HepG2 (cell line): ENCODE results near the gene AFAP1L2. TPM values are rescaled to one million over a fixed set of nuclear protein-coding genes. Genes with fewer than 3 reads are reported as not detected.

ENCODE experiments used
- ATAC-seq: fragments of 200-7000 bp; cut with Tn5 transposase; 3 replicates; pipeline ENCODE4 v1.9.1; 2020; ENCODE audit warnings: mild to moderate bottlenecking, moderate library complexity
- BruUV-seq: library from RNA; stranded (reverse); fragments of 400-500 nt; replicated peaks from 2 replicates; lab custom pipeline; 2021; lab: Mats Ljungman, UMichigan
- CTCF ChIA-PET: fragments of 300-600 bp; formaldehyde crosslinking; extraction: SDS; loops from one replicate; lab custom pipeline; 2021; ENCODE audit warnings: low total read pairs, inconsistent platforms, low intra/inter-chr PET ratio; lab: Yijun Ruan, JAX
- POLR2A ChIA-PET: fragments of 350-600 bp; sonication (Branson Sonifier 250); formaldehyde crosslinking; loops from one replicate; lab custom pipeline; 2020; ENCODE audit warnings: antibody characterized with exemption, inconsistent platforms; lab: Yijun Ruan, JAX
- DNase-seq: peaks from one replicate; pipeline ENCODE4 v3.0.0-alpha.2; 2015; ENCODE audit warnings: low spot score
- FAIRE-seq: peaks from 3 replicates; lab custom pipeline; 2011; peaks lifted over from hg19 to GRCh38; lab: Jason Lieb, UNC
- H2AFZ ChIP-seq: one replicate; pipeline ENCODE4 v1.6.1; 2011; ENCODE audit warnings: low read length, inconsistent platforms
- H3K27ac ChIP-seq: fragments of 300-600 bp; 3 replicates; pipeline ENCODE4 v1.8.0; 2011; ENCODE audit warnings: mixed run types, mild to moderate bottlenecking, mixed read lengths, low read length, inconsistent platforms; ENCODE audit not compliant: insufficient read depth; ENCODE audit errors: extremely low read length
- H3K27me3 ChIP-seq, 2 experiments: fragments of 200-600 bp in 1 of 2; 2 replicates in 1 of 2; 3 replicates in 1 of 2; pipeline versions ENCODE4 v1.6.0 to v1.8.0; 2011; ENCODE audit warnings: low read length in 2 of 2, mild to moderate bottlenecking in 2 of 2, moderate library complexity in 2 of 2, inconsistent platforms in 1 of 2; ENCODE audit not compliant: insufficient read depth in 2 of 2, control insufficient read depth in 1 of 2
- H3K36me3 ChIP-seq, 2 experiments: fragments of 200-600 bp in 1 of 2; replicated peaks in 1 of 2; 2 replicates in 1 of 2; 3 replicates in 1 of 2; pipeline versions ENCODE4 v1.5.1 to v1.8.0; 2011; ENCODE audit warnings: low read length in 2 of 2, inconsistent platforms in 1 of 2; ENCODE audit not compliant: insufficient read depth in 2 of 2, control insufficient read depth in 1 of 2
- H3K4me1 ChIP-seq: 2 replicates; pipeline ENCODE4 v1.5.1; 2012; ENCODE audit warnings: low read length, inconsistent platforms; ENCODE audit not compliant: insufficient read depth
- H3K4me2 ChIP-seq: 2 replicates; pipeline ENCODE4 v1.6.0; 2011; ENCODE audit warnings: low read depth, low read length, inconsistent platforms
- H3K4me3 ChIP-seq, 3 experiments: fragments of 200-600 bp in 1 of 3; sonication (generic), shearing (Covaris generic) in 1 of 3; replicated peaks in 1 of 3; 2 replicates each; pipeline ENCODE4 v1.5.1; 2011 to 2016; ENCODE audit warnings: low read length in 3 of 3, inconsistent platforms in 2 of 3, low read depth in 2 of 3, mild to moderate bottlenecking in 2 of 3, control low read depth in 1 of 3, mixed read lengths in 1 of 3; ENCODE audit not compliant: insufficient read depth in 1 of 3
- H3K79me2 ChIP-seq: one replicate; pipeline ENCODE4 v1.6.1; 2011; ENCODE audit warnings: low read length, inconsistent platforms; ENCODE audit not compliant: insufficient read depth
- H3K9ac ChIP-seq: 2 replicates; pipeline ENCODE4 v1.6.0; 2011; ENCODE audit warnings: mild to moderate bottlenecking, low read depth, low read length, inconsistent platforms; ENCODE audit not compliant: insufficient read depth
- H3K9me3 ChIP-seq: 2 replicates; pipeline ENCODE4 v1.5.1; 2012; ENCODE audit warnings: mild to moderate bottlenecking, low read length
- H4K20me1 ChIP-seq: 2 replicates; pipeline ENCODE4 v1.6.0; 2011; ENCODE audit warnings: inconsistent platforms, mild to moderate bottlenecking, low read length, moderate library complexity; ENCODE audit not compliant: insufficient read depth
- CENPBD1 ChIP-seq: sonication (generic); formaldehyde crosslinking; IDR thresholded peaks from 2 replicates; pipeline ENCODE4 v1.8.0; 2022; ENCODE audit warnings: missing genetic modification reagents, low read depth, mild to moderate bottlenecking, borderline replicate concordance
- DNMT3B ChIP-seq: conservative IDR thresholded peaks from 2 replicates; pipeline ENCODE4 v1.6.1; 2016; ENCODE audit warnings: missing biosample characterization, control low read depth
- IKZF5 ChIP-seq: IDR thresholded peaks from 2 replicates; pipeline ENCODE4 v1.6.1; 2018; ENCODE audit warnings: missing genetic modification reagents, mild to moderate bottlenecking, missing compliant biosample characterization
- KLF12 ChIP-seq: sonication (generic); formaldehyde crosslinking; IDR thresholded peaks from 2 replicates; pipeline ENCODE4 v1.4.0; 2020; ENCODE audit warnings: missing genetic modification reagents, borderline replicate concordance
- MED1 ChIP-seq: sonication (generic); formaldehyde crosslinking; IDR thresholded peaks from 2 replicates; pipeline ENCODE4 v1.4.0; 2020; ENCODE audit warnings: missing genetic modification reagents
- SAP130 ChIP-seq: IDR thresholded peaks from 2 replicates; pipeline ENCODE4 v1.6.1; 2016; ENCODE audit warnings: low read depth
- TBX2 ChIP-seq: sonication (generic); formaldehyde crosslinking; IDR thresholded peaks from 2 replicates; pipeline ENCODE4 v1.5.0; 2020; ENCODE audit warnings: missing genetic modification reagents, mild to moderate bottlenecking, borderline replicate concordance
- TFAP4 ChIP-seq: sonication (generic); IDR thresholded peaks from 2 replicates; pipeline ENCODE4 v1.6.1; 2016; ENCODE audit warnings: low read depth, borderline replicate concordance
- UBTF ChIP-seq: sonication (generic); formaldehyde crosslinking; IDR thresholded peaks from 2 replicates; pipeline ENCODE4 v1.4.0; 2020; ENCODE audit warnings: mild to moderate bottlenecking, missing genetic modification reagents
- ZFP36 ChIP-seq: fragments of 150-350 bp; IDR thresholded peaks from 2 replicates; pipeline ENCODE4 v1.6.1; 2018; ENCODE audit warnings: borderline replicate concordance, low read length, low read depth; ENCODE audit not compliant: partially characterized antibody
- ZFX ChIP-seq: sonication (generic); formaldehyde crosslinking; IDR thresholded peaks from 2 replicates; pipeline ENCODE4 v1.4.0; 2020; ENCODE audit warnings: mild to moderate bottlenecking, low read depth, missing genetic modification reagents, moderate library complexity
- ZNF607 ChIP-seq: sonication (generic); formaldehyde crosslinking; IDR thresholded peaks from 2 replicates; pipeline ENCODE4 v1.5.1; 2020; ENCODE audit warnings: missing genetic modification reagents, mild to moderate bottlenecking, borderline replicate concordance
- ZNF619 ChIP-seq: sonication (generic); formaldehyde crosslinking; IDR thresholded peaks from 2 replicates; pipeline ENCODE4 v1.4.0; 2020; ENCODE audit warnings: mild to moderate bottlenecking, missing genetic modification reagents
- ZNF713 ChIP-seq: sonication (generic); formaldehyde crosslinking; IDR thresholded peaks from 2 replicates; pipeline ENCODE4 v1.4.0; 2020; ENCODE audit warnings: mild to moderate bottlenecking, missing genetic modification reagents
- ZNF839 ChIP-seq: sonication (generic); formaldehyde crosslinking; IDR thresholded peaks from 2 replicates; pipeline ENCODE4 v1.4.0; 2020; ENCODE audit warnings: missing genetic modification reagents, mild to moderate bottlenecking, borderline replicate concordance
- WGBS: methylation state at CpG from one replicate; pipeline ENCODE4 v1.1.6; 2017; ENCODE audit warnings: low lambda C conversion rate; 5-methylcytosine and 5-hydroxymethylcytosine counted together
- in situ Hi-C: cut with HindIII; loops from 2 replicates; pipeline ENCODE4 v1.10.0; 2017; ENCODE audit warnings: low pct_unique_long_range_greater_than_20kb; ENCODE audit not compliant: extremely low pct_ligation_motif_present
- intact Hi-C: fragments of 100-400 bp; cut with micrococcal nuclease; formaldehyde crosslinking; loops from one replicate; pipeline ENCODE4 v1.10.0; 2022; ENCODE audit not compliant: unreplicated experiment
- polyA plus RNA-seq, 8 experiments: library from polyadenylated mRNA; depleted of rRNA in 3 of 8; stranded (reverse) in 7 of 8; unstranded in 1 of 8; fragments of >200 nt; fragmentation: Illumina TruSeq in 4 of 8; extraction: Trizol in 4 of 8; gene quantifications; 2 replicates each; pipeline versions ENCODE4 v1.2.1 to v1.2.3, GENCODE V29; 2011 to 2016; ENCODE audit warnings: low read depth in 4 of 8, missing spikeins in 1 of 8, mixed read lengths in 1 of 8; ENCODE audit not compliant: insufficient read depth in 1 of 8
- total RNA-seq, 5 experiments: library from RNA; depleted of rRNA; stranded (reverse); fragments of >200 nt; fragmentation: Illumina TruSeq; extraction: Trizol; gene quantifications; 2 replicates each; pipeline ENCODE4 v1.2.3, GENCODE V29; 2016; ENCODE audit warnings: low read depth in 1 of 5

AFAP1L2 gene
- total and polyA plus RNA-seq, 2 of the 13 experiments (the other 11 are each of a cell fraction or from before 2014, with no cell fraction given), result not detected

- in situ Hi-C loops (no loop called here), intact Hi-C loops (no loop called here)
- Histone ChIP-seq H3K4me1 (no peaks in the 10 kb centered on the region), H2AFZ (no peak overlapping the region), H3K36me3 (no peaks in the 10 kb centered on the region), H3K4me2 (no peak overlapping the region), H3K4me3 (no peak overlapping the region)
- ATAC-seq (no peak), FAIRE-seq (no peak)
- ChIA-PET CTCF (no interaction called here), POLR2A (no interaction called here)
- BruUV-seq, result no TSS peak
- TF ChIP-seq MED1, result no peak
- no peak for TF ChIP-seq ZFP36
- TF ChIP-seq, all 625 proteins: peak for 0
- Histone ChIP-seq H3K79me2 (no peaks in the 10 kb centered on the region), H3K9me3 (no peaks in the 10 kb centered on the region), H3K27me3 (peaks cover 0 to 11% of the 10 kb centered on the region in 2 experiments; a peak in 2 of 5 replicates), H4K20me1 (no peaks in the 10 kb centered on the region), H3K27ac (no peak overlapping the region), H3K9ac (no peak overlapping the region)
- no peak for DNase-seq
- 3% methylated on average over 5 of the region's 5 CpGs for WGBS
Measured at GRCh38 chr10:114380797-114381196, 23.5 kb downstream of the AFAP1L2 start.

GRCh38 chr10:114380060-114380459 is 24.2 kb downstream of the AFAP1L2 start:
- in situ Hi-C loops, result no loop called here
- no peak overlapping the region for H3K4me2 ChIP-seq
- H3K79me2 ChIP-seq, result no peaks in the 10 kb centered on the region
- no peak overlapping the region for H2AFZ ChIP-seq
- CTCF ChIA-PET, result no interaction called here
- ATAC-seq, result no peak
- H3K9ac ChIP-seq, result no peak overlapping the region
- no peak overlapping the region for H3K4me3 ChIP-seq
- DNase-seq, result no peak
- intact Hi-C loops, result no loop called here
- no peaks in the 10 kb centered on the region for H4K20me1 ChIP-seq
- H3K9me3 ChIP-seq, result no peaks in the 10 kb centered on the region
- POLR2A ChIA-PET, result no interaction called here
- no CpG with 5 or more reads among the region's 1 CpG for WGBS
- BruUV-seq, result no TSS peak
- peaks cover 0 to 5% of the 10 kb centered on the region in 2 experiments; a peak in 2 of 5 replicates for H3K27me3 ChIP-seq
- no peaks in the 10 kb centered on the region for H3K4me1 ChIP-seq
- no peak for FAIRE-seq
- no peak overlapping the region for H3K27ac ChIP-seq
- no peaks in the 10 kb centered on the region for H3K36me3 ChIP-seq
- TF ChIP-seq CENPBD1 (CRISPR knock-in tag), result no peak
- TF ChIP-seq IKZF5 (CRISPR knock-in tag), result no peak
- no peak for TF ChIP-seq UBTF
- no peak for TF ChIP-seq SAP130 (CRISPR knock-in tag)
- TF ChIP-seq KLF12 (CRISPR knock-in tag), result no peak
- TF ChIP-seq ZNF619 (CRISPR knock-in tag), result no peak
- no peak for TF ChIP-seq ZNF607 (CRISPR knock-in tag)
- no peak for TF ChIP-seq DNMT3B (CRISPR knock-in tag)
- no peak for TF ChIP-seq ZFX (CRISPR knock-in tag)
- TF ChIP-seq TFAP4, result no peak
- no peak for TF ChIP-seq ZNF839 (CRISPR knock-in tag)
- TF ChIP-seq ZNF713, result no peak
- no peak for TF ChIP-seq TBX2
